MM.1S (cell line): ENCODE data around the gene EVA1A.

ENCODE experiments used
- DNase-seq: peaks from one replicate; pipeline ENCODE4 v3.0.0-alpha.2; 2015
- H2AFZ ChIP-seq: fragments of 300-600 bp; sonication (generic); 2 replicates; pipeline ENCODE4 v1.6.0; 2016; ENCODE audit warnings: antibody characterized with exemption, low read length
- H3F3A ChIP-seq: fragments of 300-600 bp; sonication (generic); 2 replicates; pipeline ENCODE4 v1.6.1; 2016; ENCODE audit warnings: mild to moderate bottlenecking, antibody characterized with exemption, low read length, moderate library complexity, mixed read lengths; ENCODE audit not compliant: insufficient read depth
- H3K27ac ChIP-seq: fragments of 300-600 bp; sonication (generic); 2 replicates; pipeline ENCODE4 v1.5.1; 2016; ENCODE audit warnings: mild to moderate bottlenecking, low read length
- H3K27me3 ChIP-seq: fragments of 300-600 bp; sonication (generic); replicated peaks from 2 replicates; pipeline ENCODE4 v1.6.0; 2016; ENCODE audit warnings: low read length; ENCODE audit not compliant: insufficient read depth
- H3K36me3 ChIP-seq: fragments of 300-600 bp; sonication (generic); replicated peaks from 2 replicates; pipeline ENCODE4 v1.6.1; 2016; ENCODE audit warnings: mild to moderate bottlenecking, low read length, mixed read lengths; ENCODE audit not compliant: insufficient read depth
- H3K4me1 ChIP-seq: fragments of 300-600 bp; sonication (generic); 2 replicates; pipeline ENCODE4 v1.6.1; 2016; ENCODE audit warnings: low read length, mixed read lengths
- H3K4me2 ChIP-seq: fragments of 300-600 bp; sonication (generic); 2 replicates; pipeline ENCODE4 v1.6.0; 2016; ENCODE audit warnings: low read depth, low read length
- H3K4me3 ChIP-seq: fragments of 300-600 bp; sonication (generic); 2 replicates; pipeline ENCODE4 v1.5.1; 2016; ENCODE audit warnings: low read length, mixed read lengths
- H3K79me2 ChIP-seq: fragments of 300-600 bp; sonication (generic); 2 replicates; pipeline ENCODE4 v1.6.1; 2016; ENCODE audit warnings: mixed run types, low read length, mixed read lengths
- H3K9ac ChIP-seq: fragments of 300-600 bp; sonication (generic); 2 replicates; pipeline ENCODE4 v1.6.1; 2016; ENCODE audit warnings: low read length, mixed read lengths
- H3K9me2 ChIP-seq: fragments of 300-600 bp; sonication (generic); replicated peaks from 2 replicates; pipeline ENCODE4 v1.6.1; 2016; ENCODE audit warnings: mild to moderate bottlenecking, low read length, mixed read lengths; ENCODE audit not compliant: insufficient read depth
- H3K9me3 ChIP-seq: fragments of 300-600 bp; sonication (generic); replicated peaks from 2 replicates; pipeline ENCODE4 v1.6.1; 2016; ENCODE audit warnings: mild to moderate bottlenecking, low read length, mixed read lengths; ENCODE audit not compliant: insufficient read depth
- H4K20me1 ChIP-seq: fragments of 300-600 bp; sonication (generic); 2 replicates; pipeline ENCODE4 v1.6.1; 2016; ENCODE audit warnings: mild to moderate bottlenecking, low read length, moderate library complexity, mixed read lengths; ENCODE audit not compliant: insufficient read depth
- EZH2 ChIP-seq: fragments of 300-600 bp; sonication (generic); optimal IDR thresholded peaks from 2 replicates; pipeline ENCODE3; 2017; ENCODE audit warnings: low read depth, mild to moderate bottlenecking, antibody characterized with exemption, low read length, mixed read lengths
- EZH2phosphoT487 ChIP-seq: fragments of 300-600 bp; sonication (generic); IDR thresholded peaks from 2 replicates; pipeline ENCODE4 v1.6.1; 2018; ENCODE audit warnings: antibody characterized with exemption, low read length
- TF ChIP-seq, protein P1 (sequence below): fragments of 300-600 bp; sonication (generic); IDR thresholded peaks from 2 replicates; pipeline ENCODE4 v1.5.1; 2016; ENCODE audit warnings: antibody characterized with exemption, low read length, mixed read lengths

EVA1A gene

DNA sequence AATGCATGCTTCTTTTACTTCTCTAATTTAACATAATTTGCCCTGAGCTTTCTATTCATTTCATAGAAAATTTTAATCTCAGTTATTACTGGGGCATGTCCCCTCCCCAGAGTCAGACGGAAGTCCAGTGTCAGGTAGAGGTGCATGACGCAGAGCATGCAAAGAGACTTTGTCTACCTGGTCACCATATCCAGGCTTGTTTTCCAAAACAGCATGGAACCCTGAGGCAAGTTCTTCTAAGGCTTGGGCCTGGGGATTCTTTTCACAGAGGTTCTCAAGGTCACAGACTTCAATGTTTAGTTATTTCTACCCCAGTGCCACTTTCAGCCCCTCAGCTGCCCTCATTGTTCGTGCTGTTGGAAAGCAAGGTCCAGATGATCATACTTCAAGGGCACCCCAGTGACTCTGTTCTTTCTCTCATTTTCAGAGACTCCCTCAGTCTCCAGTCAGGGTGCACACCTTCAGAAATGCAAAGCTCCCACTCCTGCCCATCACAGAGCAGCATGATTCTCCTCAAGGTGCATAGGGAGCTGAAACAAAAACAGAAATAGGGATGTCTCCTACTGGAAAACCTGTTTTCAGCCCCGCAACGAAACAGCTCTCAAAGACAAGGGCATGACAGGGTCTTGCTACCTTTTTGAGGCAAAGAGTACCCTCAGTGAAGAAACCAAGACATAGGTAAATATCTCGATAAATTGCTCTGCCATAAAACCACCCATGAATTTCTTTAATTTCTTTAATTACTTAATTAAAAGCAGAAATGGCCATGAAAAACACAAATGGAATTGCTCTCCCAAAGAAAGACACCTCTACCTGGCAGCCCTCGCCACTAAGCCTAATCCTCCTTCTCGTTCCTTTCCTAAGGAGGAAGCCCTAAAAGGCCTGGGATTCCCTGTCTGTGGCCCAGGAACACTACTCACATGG lies 9.5 kb upstream of the EVA1A start:
- TF ChIP-seq EZH2phosphoT487: no peak
- no peak for TF ChIP-seq EZH2
- TF ChIP-seq, protein P1, sequence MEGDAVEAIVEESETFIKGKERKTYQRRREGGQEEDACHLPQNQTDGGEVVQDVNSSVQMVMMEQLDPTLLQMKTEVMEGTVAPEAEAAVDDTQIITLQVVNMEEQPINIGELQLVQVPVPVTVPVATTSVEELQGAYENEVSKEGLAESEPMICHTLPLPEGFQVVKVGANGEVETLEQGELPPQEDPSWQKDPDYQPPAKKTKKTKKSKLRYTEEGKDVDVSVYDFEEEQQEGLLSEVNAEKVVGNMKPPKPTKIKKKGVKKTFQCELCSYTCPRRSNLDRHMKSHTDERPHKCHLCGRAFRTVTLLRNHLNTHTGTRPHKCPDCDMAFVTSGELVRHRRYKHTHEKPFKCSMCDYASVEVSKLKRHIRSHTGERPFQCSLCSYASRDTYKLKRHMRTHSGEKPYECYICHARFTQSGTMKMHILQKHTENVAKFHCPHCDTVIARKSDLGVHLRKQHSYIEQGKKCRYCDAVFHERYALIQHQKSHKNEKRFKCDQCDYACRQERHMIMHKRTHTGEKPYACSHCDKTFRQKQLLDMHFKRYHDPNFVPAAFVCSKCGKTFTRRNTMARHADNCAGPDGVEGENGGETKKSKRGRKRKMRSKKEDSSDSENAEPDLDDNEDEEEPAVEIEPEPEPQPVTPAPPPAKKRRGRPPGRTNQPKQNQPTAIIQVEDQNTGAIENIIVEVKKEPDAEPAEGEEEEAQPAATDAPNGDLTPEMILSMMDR: no peak
- no peaks in the 10 kb centered on the region for H3K9me3 ChIP-seq
- H3K9ac ChIP-seq: no peak overlapping the region
- no peaks in the 10 kb centered on the region for H3K36me3 ChIP-seq
- no peak overlapping the region for H3K4me3 ChIP-seq
- no peaks in the 10 kb centered on the region for H3K27me3 ChIP-seq
- H3K9me2 ChIP-seq: no peaks in the 10 kb centered on the region
- no peaks in the 10 kb centered on the region for H4K20me1 ChIP-seq
- H2AFZ ChIP-seq: no peak overlapping the region
- H3F3A ChIP-seq: no peaks in the 10 kb centered on the region
- H3K27ac ChIP-seq: no peak overlapping the region
- no peak for DNase-seq
- H3K4me1 ChIP-seq: no peaks in the 10 kb centered on the region
- H3K4me2 ChIP-seq: no peak overlapping the region
- no peaks in the 10 kb centered on the region for H3K79me2 ChIP-seq

DNA sequence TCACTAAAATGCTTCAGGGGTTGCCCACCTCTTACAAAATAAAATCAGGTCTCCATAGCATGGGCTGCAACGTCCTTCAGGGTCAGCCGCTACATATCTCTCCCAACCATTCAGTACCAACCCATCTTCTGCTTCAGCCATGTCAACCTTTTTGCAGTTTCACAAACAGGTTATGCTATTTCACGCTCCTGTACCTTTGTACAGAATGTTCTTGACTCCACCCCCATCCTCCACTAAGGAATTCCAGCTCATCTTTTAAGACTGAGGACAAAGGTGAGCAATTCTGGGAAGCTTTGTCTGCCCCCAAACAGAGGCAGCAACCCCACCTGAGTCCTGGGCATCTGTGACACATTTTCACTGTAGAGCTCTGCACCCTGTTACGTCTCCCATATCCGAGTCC lies 8.8 kb upstream of the EVA1A start:
- Histone ChIP-seq H3K27ac (no peak overlapping the region), H3F3A (no peaks in the 10 kb centered on the region)

DNA sequence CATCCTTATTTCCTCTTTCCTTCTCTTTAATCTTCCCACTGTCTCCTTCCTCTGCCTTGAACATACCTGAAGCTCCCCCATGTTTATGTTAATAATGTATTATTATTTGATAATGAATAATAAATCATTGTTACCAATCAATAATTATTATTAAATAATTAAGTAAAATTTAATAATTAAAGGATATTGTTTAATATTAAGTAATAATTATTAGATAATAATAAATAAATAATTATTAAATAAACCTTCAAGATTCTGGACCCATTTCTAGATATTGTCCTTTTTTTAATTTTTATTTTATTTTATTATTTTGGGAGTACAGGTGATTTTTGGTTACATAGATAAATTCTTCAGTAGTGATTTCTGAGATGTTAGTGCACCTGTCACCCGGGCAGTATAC lies 7.4 kb upstream of the EVA1A start:
- Histone ChIP-seq H3K4me3 (no peak overlapping the region), H3K9me3 (no peaks in the 10 kb centered on the region), H3K4me2 (no peak overlapping the region), H4K20me1 (no peaks in the 10 kb centered on the region), H3K9me2 (no peaks in the 10 kb centered on the region), H3K79me2 (no peaks in the 10 kb centered on the region), H3K27ac (no peak overlapping the region), H3K36me3 (no peaks in the 10 kb centered on the region), H3K4me1 (no peaks in the 10 kb centered on the region), H3F3A (no peaks in the 10 kb centered on the region), H3K9ac (no peak overlapping the region), H3K27me3 (no peaks in the 10 kb centered on the region), H2AFZ (no peak overlapping the region)
- TF ChIP-seq EZH2 (no peak), EZH2phosphoT487 (no peak)
- TF ChIP-seq, protein P1: no peak
- no peak for DNase-seq

More for the DNA sequence above, 8.8 kb upstream of the EVA1A start:
- Histone ChIP-seq H3K9me2 (no peaks in the 10 kb centered on the region), H4K20me1 (no peaks in the 10 kb centered on the region), H2AFZ (no peak overlapping the region), H3K27me3 (no peaks in the 10 kb centered on the region), H3K4me2 (no peak overlapping the region), H3K4me3 (no peak overlapping the region), H3K9ac (no peak overlapping the region), H3K36me3 (no peaks in the 10 kb centered on the region), H3K79me2 (no peaks in the 10 kb centered on the region), H3K9me3 (no peaks in the 10 kb centered on the region), H3K4me1 (no peaks in the 10 kb centered on the region)
- TF ChIP-seq, protein P1: no peak
- TF ChIP-seq EZH2: no peak
- TF ChIP-seq EZH2phosphoT487: no peak
- DNase-seq: no peak
